NCI-H510A (cell line): ENCODE measurements around the gene SNAPIN.

Experiments used
- DNase-seq: peaks from one replicate; lab custom pipeline; 2025; lab: John Stamatoyannopoulos, UW

The SNAPIN gene

DNA sequence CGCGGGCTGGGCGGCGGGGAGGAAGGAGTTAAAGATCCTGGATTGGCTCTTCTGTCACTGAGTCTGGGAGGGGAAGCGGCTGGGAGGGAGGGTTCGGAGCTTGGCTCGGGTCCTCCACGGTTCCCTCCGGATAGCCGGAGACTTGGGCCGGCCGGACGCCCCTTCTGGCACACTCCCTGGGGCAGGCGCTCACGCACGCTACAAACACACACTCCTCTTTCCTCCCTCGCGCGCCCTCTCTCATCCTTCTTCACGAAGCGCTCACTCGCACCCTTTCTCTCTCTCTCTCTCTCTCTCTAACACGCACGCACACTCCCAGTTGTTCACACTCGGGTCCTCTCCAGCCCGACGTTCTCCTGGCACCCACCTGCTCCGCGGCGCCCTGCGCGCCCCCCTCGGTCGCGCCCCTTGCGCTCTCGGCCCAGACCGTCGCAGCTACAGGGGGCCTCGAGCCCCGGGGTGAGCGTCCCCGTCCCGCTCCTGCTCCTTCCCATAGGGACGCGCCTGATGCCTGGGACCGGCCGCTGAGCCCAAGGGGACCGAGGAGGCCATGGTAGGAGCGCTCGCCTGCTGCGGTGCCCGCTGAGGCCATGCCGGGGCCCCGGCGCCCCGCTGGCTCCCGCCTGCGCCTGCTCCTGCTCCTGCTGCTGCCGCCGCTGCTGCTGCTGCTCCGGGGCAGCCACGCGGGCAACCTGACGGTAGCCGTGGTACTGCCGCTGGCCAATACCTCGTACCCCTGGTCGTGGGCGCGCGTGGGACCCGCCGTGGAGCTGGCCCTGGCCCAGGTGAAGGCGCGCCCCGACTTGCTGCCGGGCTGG is 20.2 kb downstream of the SNAPIN start, which contains the start of gene NPR1:
Gene NPR1 (plus strand): TSS at position 170 of the 818 bp plus-strand sequence. CDS start 421 bp downstream, at position 591.
- DNase-seq, result no peak

- DNase-seq, result no peak
These were observed 21.0 kb downstream of the SNAPIN start for GRCh38 chr1:153679337-153680119.

DNA sequence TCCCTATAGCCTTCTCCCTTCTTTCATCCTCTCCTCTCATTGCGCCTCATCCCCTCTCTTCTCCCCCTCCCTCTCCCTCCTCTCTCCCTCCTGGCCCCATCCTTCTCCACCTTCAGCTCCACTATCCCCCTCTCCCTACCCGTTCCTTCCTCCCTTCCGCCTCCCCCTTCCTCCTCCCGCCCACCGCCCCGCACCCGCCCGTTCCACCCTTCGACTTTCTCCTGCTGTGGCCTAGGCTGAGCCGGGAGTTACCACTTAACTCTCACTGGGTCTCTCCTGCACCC is 21.6 kb downstream of the SNAPIN start:
- no peak for DNase-seq

GRCh38 chr1:153682730-153683129 is 24.2 kb downstream of the SNAPIN start:
- no peak for DNase-seq

DNA sequence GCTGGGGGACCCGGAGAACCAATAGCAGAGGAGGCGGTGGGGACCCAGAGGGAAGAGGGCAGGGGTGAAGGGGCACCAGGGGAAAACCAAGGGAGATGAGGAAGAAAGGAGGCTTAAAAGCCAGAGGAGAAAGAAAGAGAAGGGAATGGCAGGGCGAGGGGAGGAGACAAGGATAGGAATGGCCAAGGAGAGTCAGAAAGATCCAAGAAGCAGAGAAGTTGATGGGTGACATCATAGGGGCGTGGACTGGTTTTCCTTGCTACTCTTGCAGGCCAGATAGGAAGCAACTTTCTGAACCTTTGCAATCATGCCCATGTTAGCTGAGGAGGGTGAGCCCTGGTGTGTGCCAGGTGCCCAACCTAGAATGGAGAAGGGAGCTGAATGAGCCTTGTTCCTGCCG is 25.4 kb downstream of the SNAPIN start:
- no peak for DNase-seq

DNA sequence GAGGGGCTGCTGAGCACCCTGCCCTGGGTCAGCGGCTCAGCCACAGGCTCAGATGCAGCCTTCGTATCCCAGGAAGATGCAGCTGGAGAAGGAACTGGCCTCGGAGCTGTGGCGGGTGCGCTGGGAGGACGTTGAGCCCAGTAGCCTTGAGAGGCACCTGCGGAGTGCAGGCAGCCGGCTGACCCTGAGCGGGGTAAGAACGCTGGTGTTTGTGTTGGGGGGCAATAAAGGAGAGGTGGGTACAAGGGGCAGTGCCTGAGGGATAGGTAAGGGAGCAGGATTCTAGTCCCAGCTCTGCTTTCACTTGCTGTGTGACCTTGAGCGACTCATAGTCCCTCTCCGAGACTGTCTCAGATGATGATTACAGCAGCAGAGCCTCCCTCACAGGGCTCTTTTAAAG is 26.4 kb downstream of the SNAPIN start:
- DNase-seq, result no peak

DNA sequence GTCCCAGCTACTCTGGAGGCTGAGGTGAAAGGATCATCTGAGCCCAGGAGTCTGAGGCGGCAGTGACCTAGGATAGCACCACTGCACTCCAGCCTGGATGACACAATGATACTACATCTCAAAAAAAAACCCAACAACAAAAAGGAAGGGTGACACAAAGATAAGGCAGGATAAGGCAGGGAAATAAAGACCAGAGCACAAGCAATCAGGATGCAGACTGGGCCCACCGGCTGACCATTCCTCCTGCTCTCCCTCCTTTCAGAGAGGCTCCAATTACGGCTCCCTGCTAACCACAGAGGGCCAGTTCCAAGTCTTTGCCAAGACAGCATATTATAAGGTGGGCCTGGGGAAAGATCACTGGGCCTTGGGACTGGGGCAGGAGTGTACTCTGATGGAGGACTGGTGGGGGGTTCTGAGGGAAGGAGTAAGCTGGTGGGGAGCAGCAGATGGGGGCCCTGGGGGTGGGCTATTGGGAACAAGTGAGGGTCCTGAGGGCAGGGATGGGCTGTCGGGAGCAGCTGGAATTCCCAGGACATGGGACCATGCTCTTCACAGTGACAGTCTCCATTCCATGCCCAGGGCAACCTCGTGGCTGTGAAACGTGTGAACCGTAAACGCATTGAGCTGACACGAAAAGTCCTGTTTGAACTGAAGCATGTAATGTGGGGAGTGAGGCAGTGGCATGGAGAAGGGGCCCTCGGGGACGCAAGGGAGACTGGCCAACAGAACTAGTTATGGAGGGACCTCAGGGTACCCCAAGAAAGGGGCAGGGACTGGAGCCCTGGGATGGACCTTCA is 27.2 kb downstream of the SNAPIN start:
- DNase-seq, result no peak

DNA sequence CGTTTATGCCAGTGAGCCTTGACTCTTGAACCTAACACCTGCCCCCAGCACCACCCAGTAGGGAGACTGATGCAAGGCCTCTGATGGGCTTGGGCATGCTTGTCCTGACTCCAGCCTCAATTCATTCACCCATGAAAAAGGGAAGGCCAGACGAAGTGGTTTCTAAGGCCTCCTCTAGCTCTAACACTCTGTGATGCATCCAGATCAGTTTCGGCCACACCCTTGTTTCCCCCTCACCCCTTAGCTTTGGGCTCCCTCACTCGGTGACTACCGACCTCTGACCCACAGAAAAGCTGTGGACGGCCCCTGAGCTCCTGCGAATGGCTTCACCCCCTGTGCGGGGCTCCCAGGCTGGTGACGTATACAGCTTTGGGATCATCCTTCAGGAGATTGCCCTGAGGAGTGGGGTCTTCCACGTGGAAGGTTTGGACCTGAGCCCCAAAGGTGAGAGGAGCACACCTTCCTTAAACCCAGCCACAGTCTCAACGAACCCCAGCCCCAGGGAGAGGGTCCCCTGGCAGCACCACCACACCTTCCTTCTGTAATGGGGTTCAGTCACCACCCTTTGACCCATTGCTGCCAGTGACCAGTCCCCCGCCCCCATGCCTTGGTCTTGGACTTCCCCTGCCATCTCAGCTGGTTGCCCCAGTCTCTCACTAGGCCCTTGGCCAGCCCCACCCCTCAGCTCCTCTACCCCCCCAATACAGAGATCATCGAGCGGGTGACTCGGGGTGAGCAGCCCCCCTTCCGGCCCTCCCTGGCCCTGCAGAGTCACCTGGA is 29.0 kb downstream of the SNAPIN start:
- no peak for DNase-seq

DNA sequence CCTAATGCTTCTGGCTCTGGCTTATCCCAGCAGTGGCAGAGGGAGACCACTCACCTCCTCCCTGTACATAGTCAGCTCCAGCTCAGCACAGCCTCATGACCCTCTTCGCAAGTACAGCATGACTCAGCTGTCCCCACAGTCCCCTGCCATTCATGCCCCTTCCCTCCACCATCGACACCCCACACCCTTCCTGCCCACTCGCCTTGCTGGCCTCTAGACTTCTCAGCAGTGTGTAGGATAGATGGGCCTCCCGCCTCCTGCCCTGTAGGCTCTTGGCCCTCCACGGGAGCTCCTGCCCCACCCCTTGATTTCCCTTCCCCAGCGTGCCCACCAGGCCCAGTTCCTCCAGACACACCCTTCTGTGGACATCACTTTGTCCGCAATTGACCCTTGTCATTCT is 29.8 kb downstream of the SNAPIN start:
- DNase-seq, result no peak

- no peak for DNase-seq
These were observed 30.3 kb downstream of the SNAPIN start for GRCh38 chr1:153688736-153689328.

DNA sequence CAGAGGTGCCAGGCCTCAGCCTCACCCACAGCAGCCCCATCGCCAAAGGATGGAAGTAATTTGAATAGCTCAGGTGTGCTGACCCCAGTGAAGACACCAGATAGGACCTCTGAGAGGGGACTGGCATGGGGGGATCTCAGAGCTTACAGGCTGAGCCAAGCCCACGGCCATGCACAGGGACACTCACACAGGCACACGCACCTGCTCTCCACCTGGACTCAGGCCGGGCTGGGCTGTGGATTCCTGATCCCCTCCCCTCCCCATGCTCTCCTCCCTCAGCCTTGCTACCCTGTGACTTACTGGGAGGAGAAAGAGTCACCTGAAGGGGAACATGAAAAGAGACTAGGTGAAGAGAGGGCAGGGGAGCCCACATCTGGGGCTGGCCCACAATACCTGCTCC is 35.0 kb downstream of the SNAPIN start:
- no peak for DNase-seq

DNA sequence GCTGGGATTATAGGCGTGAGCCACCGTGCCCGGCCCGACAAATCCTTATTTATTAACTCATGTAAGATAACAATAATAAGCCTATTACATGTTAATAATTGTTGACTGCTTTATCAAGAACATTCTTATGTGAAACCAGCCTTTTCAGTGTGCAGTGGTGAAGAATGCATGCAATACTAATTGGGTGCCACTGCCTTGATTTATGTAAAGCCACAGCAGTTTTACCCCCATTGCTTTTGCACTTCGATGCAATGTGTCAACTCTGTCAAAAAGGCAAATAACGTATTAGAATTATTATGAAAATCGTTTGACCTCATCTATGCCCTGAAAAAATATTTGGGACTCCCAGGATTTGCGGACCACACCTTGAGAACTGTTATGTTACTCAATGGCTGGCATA is 38.2 kb downstream of the SNAPIN start:
- no peak for DNase-seq

- DNase-seq, result no peak
These were observed 38.9 kb downstream of the SNAPIN start for GRCh38 chr1:153697191-153698019.

DNA sequence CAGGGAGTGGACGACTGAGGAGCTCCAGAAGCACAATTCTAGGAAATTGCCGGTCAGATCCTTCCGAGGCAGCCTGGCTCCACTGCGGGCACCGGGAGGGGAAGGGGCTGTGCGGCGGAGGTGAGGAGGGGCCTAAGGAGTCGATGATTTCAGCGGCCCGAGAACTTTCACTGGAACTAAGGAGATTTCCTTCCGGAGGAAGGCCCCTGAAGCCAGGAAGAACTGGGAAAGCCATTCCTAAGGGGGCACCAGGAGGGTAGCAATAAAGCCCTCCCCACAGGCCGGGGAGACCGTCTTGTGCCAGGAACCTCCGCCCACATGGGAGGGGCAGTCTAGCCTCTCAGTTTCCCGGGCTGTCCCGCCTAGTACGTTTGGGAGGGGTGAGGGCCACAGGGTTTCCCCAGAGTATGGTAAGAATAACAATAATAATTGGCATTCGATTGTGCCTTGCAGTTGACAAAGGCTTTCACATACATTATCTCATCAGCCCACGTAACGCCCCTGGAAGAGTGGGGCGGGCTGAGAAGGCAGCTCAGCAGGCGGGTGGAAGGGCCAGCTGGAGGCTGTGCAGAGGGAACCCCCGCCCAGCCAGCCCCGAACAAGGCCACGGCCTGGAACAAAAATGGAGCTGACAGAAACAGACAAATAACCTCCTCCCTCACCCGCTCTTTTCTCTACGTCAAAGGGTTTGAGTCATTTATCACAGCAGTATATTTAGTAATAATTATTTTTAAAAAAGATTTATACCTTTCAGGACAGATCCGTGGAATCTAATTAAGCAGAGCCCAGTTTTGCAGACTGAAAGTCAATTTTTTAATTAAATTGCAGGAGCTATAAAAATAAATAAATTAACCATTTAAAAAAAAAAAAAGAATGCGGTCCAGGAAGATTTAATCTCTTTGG is 39.8 kb downstream of the SNAPIN start:
- no peak for DNase-seq

DNA sequence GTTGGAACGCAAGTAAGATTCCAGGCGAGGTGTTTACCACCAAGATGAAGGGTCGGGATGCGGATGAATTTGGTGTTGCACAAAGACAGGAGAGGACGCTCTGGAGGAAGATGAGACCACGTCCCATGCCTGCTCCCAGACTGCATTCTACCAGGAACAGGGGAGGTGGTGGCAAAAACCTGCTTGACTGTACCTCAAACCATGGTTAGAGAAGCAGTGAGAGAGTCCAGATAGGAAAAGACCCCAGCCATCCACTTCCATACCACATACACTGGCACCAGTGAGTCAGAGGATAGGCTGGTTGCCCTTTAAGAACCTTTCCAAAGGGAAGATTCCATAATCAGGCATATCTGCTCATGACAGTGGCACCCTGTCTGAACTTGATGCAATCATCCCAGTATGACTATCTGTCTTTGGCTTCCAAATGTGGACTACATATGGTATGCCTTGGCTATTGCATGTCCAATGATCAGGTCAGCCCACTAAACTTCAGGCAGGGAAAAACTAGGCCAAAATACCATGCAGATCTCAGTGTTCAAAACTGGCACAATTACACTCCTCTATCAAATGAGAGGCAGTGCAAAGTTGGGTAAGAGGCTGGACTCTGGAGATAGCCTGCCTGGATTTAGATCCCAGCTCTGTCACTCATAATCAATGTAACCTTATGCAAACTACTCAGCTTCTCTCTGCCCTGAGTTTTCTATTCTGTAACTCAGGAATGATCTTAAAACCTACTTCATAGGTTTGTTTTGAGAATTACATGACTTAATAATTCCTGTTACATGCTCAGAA is 40.6 kb downstream of the SNAPIN start:
- DNase-seq, result no peak

DNA sequence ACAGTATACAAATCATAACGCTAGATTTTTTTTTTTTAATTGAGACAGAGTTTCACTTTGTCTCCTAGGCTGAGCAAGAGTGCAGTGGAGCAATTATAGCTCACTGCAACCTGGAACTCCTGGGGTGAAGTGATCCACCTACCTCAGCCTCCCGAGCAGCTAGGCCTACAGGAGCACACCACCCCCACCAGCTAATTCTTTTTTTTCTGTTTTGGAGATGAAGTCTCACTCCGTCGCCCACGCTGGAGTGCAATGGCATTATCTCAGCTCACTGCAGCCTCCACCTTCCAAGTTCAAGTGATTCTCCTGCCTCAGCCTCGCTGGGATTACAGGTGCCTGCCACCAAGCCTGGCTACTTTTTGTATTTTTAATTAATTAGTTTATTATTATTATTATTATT is 41.3 kb downstream of the SNAPIN start:
- no peak for DNase-seq

GRCh38 chr1:153705484-153705883 is 47.0 kb downstream of the SNAPIN start:
- DNase-seq, result no peak

DNA sequence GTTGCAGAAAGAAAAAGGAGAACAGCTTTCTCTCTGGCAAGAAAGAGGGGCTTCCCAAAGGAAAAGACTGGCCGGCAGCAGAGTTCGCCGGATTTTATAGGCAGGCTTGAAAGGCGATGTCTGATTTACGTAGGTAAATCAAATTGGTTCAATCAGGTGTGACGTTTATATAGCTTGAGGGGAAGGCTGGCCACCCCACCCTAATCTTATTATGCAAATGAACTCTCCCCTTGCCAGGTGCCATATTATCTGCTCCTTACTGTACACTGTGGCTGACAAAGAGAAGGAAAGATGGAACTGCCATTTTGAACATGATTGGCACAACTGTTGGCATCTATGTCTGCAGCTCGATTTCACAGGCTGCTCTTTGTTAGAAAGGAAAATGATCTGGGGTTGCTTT is 52.5 kb downstream of the SNAPIN start:
- DNase-seq, result no peak
